ENCODE data around the gene FAM221A.

DNA sequence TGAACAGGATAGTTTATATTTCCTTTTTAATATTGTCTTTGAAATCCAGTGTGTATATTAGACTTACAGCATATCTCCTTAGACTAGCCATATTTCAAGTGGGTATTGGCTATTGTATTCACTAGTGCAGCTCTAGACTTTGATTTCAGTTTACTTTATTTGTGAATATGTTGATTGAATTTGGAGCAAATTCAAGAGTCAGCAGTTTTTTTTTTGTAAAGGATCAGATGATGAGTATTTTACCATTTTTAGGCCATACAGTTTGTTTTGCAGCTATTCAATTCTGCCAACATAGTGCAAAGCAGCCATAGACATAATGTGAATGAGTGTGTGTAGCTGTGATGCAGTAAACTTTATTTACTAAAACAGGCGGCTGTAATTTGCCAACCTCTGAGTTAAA is 34.6 kb downstream of the FAM221A start:
- TF ChIP-seq CTCF (IDR thresholded peaks at IDR 0.05) (no peak), POLR2A (IDR thresholded peaks at IDR 0.05) (no peak)
